IgD-negative memory B cell (primary cell): ENCODE results near the gene EPHA10. TPM values are rescaled to one million over a fixed set of nuclear protein-coding genes. Genes with fewer than 3 reads are reported as not detected.

ENCODE experiments used
- H3K27ac Mint-ChIP-seq, 3 donors: one replicate each; pipeline ENCODE4 v1.8.0; 2020 to 2022; ENCODE audit warnings: mild to moderate bottlenecking in 3 of 3, mixed read lengths in 3 of 3, moderate library complexity in 1 of 3
- H3K27me3 Mint-ChIP-seq: one replicate; pipeline ENCODE4 v1.8.0; 2021; ENCODE audit warnings: mixed read lengths
- H3K36me3 Mint-ChIP-seq: one replicate; pipeline ENCODE4 v1.8.0; 2020; ENCODE audit warnings: mild to moderate bottlenecking, mixed read lengths
- H3K4me1 Mint-ChIP-seq, 3 donors: one replicate each; pipeline ENCODE4 v1.8.0; 2020 to 2022; ENCODE audit warnings: mixed read lengths in 3 of 3, mild to moderate bottlenecking in 1 of 3
- H3K4me3 Mint-ChIP-seq, 4 donors: one replicate each; pipeline ENCODE4 v1.8.0; 2020 to 2022; ENCODE audit warnings: mild to moderate bottlenecking in 4 of 4, mixed read lengths in 4 of 4, moderate library complexity in 3 of 4
- H3K9me3 Mint-ChIP-seq, 3 donors: one replicate each; pipeline ENCODE4 v1.8.0; 2020 to 2021; ENCODE audit warnings: mixed read lengths in 3 of 3, mild to moderate bottlenecking in 1 of 3
- polyA plus RNA-seq: library from polyadenylated mRNA; unstranded; fragments of 300-500 nt; fragmentation: Illumina TruSeq; gene quantifications from one replicate; pipeline ENCODE4 v1.2.3, GENCODE V29; 2021

EPHA10 gene
- polyA plus RNA-seq, 1 donor from 2014 or later = not detected

DNA sequence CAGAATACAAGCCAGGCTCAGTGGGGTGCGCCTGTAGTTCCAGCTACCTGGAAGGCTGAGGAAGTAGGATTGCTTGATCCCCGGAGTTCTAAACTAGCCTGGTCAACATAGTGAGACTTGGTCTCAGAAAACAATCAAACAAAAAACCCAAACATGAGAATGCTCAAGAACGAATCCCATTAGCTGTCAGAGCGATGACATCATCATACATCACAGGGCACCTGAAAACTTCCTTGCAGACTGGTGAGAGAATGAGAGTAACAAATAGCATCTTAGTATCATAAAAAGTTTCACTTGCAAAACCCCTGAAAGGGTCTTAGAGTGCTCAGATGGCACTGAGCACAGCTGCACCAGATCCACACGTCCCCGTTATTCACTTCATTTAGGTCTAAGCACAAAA is 93.7 kb downstream of the EPHA10 start:
- Mint-ChIP-seq H3K27me3 (no peaks in the 10 kb centered on the region), H3K27ac (no peak overlapping the region), H3K36me3 (no peaks in the 10 kb centered on the region), H3K9me3 (no peaks in the 10 kb centered on the region), H3K4me3 (no peak overlapping the region), H3K4me1 (peaks cover 3 to 14% (median 10%) of the 10 kb centered on the region in 3 donors)

DNA sequence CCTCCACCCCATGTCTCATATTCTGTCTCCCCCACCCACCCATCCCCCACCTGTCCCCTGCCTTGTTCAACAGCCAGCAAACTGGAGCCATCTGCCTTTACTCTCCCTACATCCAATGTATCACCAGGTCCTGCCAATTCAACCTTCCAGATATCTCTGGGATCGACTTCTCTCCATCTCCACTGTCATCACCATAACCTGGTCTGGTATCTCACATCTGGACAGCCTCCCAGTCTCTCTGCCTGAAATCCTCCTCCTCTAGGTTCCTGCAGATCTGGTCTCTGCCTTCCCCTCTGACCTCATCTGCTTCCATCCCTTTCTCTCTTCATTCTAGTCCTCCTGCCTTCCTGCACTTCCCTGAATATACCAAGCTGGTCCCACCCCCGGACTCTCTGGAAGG is 94.8 kb downstream of the EPHA10 start:
- H3K4me3 Mint-ChIP-seq = no peak overlapping the region
- H3K27me3 Mint-ChIP-seq = no peaks in the 10 kb centered on the region
- no peaks in the 10 kb centered on the region for H3K36me3 Mint-ChIP-seq
- no peaks in the 10 kb centered on the region for H3K9me3 Mint-ChIP-seq
- H3K27ac Mint-ChIP-seq = no peak overlapping the region
- H3K4me1 Mint-ChIP-seq = peaks cover 0 to 4% (median 1%) of the 10 kb centered on the region in 3 donors

DNA sequence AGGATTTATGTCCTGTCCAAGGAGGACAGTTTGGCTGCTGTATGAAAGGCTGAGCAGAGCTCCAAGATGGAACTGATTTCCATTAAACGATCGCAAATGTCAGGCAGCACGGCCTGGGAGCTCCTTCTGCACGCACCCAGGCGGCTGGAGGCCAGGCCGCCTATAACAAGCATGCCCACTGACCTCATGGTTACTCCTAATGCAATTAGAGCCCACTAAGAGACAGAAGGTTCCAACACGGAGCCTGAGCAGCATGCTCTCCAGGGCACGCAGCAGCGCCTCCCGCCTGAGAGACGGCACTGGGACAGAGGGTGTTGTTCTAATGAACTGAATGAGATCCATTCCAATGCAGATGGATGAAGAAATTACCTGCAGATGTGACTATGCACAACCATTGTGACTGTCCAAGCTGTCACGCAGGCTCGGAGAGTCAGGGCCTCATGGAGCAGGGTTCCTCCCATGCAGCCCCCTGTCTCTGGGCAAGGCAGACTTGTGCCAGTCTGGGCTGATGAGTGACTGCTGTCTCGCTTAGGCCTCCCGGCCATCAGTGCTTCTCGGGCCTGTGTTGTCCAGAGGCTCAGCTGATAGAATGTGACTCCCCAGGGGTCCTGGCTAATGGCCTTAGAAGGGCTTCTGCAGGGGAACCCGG is 97.8 kb downstream of the EPHA10 start:
- H3K4me1 Mint-ChIP-seq = peaks cover 0 to 3% (median 0%) of the 10 kb centered on the region in 3 donors
- no peaks in the 10 kb centered on the region for H3K27me3 Mint-ChIP-seq
- H3K27ac Mint-ChIP-seq = peak overlapping the region in 1 of 3 donors; percentile 47
- H3K4me3 Mint-ChIP-seq = no peak overlapping the region
- no peaks in the 10 kb centered on the region for H3K9me3 Mint-ChIP-seq
- no peaks in the 10 kb centered on the region for H3K36me3 Mint-ChIP-seq

DNA sequence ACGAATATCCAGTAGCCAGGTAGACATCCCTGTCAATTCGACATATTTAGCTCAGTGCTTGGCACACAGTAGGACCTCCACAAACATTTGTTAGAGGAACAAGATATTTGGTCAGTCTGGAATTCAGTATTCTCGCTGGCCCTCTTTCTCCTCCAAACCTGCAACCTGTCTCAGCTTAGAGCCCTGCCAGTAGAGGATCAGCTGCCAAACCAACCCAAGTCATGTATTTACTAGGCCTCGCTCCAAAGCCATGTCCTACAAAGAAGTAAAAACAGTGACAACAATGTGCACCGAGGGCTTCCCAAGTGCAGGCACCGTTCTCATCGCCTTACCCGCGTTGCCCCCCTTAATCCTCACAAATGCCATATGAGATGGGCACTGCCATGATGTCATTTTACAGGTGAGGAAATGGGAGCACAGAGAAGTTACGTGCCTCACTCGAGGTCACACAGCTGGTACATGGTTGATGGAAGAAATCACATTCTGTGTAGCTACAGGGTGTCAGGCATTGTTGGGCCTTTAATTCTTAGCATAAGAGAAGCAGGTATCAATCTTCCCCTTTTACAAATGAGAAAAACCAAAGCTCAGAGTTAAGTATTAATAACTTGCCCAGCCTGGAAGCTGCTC is 98.6 kb downstream of the EPHA10 start:
- no peaks in the 10 kb centered on the region for H3K36me3 Mint-ChIP-seq
- no peaks in the 10 kb centered on the region for H3K9me3 Mint-ChIP-seq
- H3K4me3 Mint-ChIP-seq = no peak overlapping the region
- H3K4me1 Mint-ChIP-seq = peaks cover 0 to 2% (median 0%) of the 10 kb centered on the region in 3 donors
- H3K27me3 Mint-ChIP-seq = no peaks in the 10 kb centered on the region
- peak overlapping the region in 1 of 3 donors; percentile 47 for H3K27ac Mint-ChIP-seq

Other genes starting within 250 kb of the EPHA10 start
- 7.3 TPM for gene SNIP1, start 210.8 kb downstream of the EPHA10 start, polyA plus RNA-seq
- gene DNALI1, start 208.2 kb downstream of the EPHA10 start, polyA plus RNA-seq = not detected
- 64.4 TPM for gene GNL2, start 169.2 kb downstream of the EPHA10 start, polyA plus RNA-seq
- gene RSPO1, start 130.2 kb downstream of the EPHA10 start, polyA plus RNA-seq = not detected
- 1.4 TPM for gene CDCA8, start 72.6 kb downstream of the EPHA10 start, polyA plus RNA-seq
- 2.7 TPM for gene MANEAL, start 28.7 kb upstream of the EPHA10 start, polyA plus RNA-seq
- 30.6 TPM for gene C1orf122, start 42.7 kb upstream of the EPHA10 start, polyA plus RNA-seq
- 14.9 TPM for gene YRDC, start 43.1 kb upstream of the EPHA10 start, polyA plus RNA-seq
- gene MTF1, start 94.5 kb upstream of the EPHA10 start, polyA plus RNA-seq = 23.6 TPM
- gene INPP5B, start 181.9 kb upstream of the EPHA10 start, polyA plus RNA-seq = 24.2 TPM
- 70.7 TPM for gene SF3A3, start 224.9 kb upstream of the EPHA10 start, polyA plus RNA-seq
- 1.7 TPM for gene FHL3, start 240.4 kb upstream of the EPHA10 start, polyA plus RNA-seq
- gene UTP11, start 247.6 kb upstream of the EPHA10 start, polyA plus RNA-seq = 18.9 TPM